Cerebellar nuclear complex (tissue), 1 donor: ENCODE measurements around the gene BCAS3.
"Not testable (repeated sequence)": the region's sequence is repeated elsewhere in the genome, so short reads cannot be mapped to it uniquely, and the experiment has no call there.

Source experiments
- DNase-seq, 2 experiments: peaks; one replicate each; lab custom pipeline; 2025; lab: John Stamatoyannopoulos, UW

The BCAS3 gene

GRCh38 chr17:60886731-60887613 lies 209.3 kb downstream of the BCAS3 start:
- DNase-seq: not testable (repeated sequence)

GRCh38 chr17:60887614-60888028 lies 210.0 kb downstream of the BCAS3 start:
- no peak for DNase-seq

GRCh38 chr17:60888812-60889709 lies 211.4 kb downstream of the BCAS3 start:
- no peak for DNase-seq

DNA sequence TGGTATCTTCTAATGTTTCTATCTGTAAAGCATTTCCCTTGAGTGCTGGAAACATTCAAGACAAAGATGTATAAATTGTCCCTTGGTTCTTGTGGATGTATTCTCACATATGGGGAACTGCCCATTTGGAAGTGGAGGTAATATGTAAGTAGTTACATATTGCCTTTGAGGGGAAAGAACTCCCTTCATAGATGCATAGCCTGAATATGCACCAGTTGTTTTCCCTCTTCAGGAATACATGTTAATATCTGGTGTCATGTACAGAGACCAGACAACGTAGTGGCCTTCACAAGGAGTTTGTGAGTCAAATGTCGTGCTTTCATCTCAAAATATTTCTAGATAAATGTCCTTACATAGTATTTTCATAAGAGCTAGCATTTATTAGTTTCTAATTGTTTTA lies 213.5 kb downstream of the BCAS3 start:
- no peak for DNase-seq

GRCh38 chr17:60893475-60893874 lies 215.8 kb downstream of the BCAS3 start:
- DNase-seq: no peak

DNA sequence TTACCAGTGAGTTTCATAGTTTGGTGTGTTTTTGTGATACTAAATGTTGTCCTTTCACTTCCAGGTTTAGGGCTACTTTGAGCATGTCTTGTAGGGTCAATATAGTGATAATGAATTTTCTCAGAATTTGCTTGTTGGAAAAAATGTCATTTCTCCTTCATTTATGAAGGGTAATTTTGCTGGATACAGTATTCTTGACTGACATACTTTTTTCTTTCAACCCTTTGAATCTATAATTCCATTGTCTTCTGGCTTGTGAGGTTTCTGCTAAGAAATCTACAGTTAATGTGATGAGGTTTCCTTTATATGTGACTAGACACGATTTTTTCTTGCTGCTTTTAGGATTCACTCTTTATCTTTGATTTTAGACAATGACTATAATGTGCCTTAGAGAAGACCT lies 219.3 kb downstream of the BCAS3 start:
- DNase-seq: no peak

DNA sequence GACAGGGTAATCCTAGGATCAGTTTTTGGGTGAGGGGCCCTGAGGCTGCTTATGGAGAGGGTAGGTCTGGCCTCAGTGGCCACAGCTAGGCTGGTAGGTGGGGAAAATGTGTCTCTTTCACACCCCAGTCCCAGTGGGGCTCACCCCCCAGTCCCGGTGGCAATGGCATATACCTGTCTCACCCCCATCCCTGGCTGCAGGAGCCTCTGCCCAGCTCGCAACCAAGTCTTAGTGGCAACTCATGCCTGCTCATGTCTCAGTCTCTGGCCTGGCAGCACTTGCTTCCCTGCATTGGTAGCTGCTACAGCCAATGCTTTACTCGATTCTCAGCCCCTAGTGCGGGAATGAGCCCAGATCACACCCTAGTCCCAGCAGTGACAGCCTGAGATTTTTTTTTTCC lies 221.5 kb downstream of the BCAS3 start:
- no peak for DNase-seq

- no peak for DNase-seq
Measured at GRCh38 chr17:60900688-60901087, 223.0 kb downstream of the BCAS3 start.

GRCh38 chr17:60901242-60901641 lies 223.6 kb downstream of the BCAS3 start:
- no peak for DNase-seq

DNA sequence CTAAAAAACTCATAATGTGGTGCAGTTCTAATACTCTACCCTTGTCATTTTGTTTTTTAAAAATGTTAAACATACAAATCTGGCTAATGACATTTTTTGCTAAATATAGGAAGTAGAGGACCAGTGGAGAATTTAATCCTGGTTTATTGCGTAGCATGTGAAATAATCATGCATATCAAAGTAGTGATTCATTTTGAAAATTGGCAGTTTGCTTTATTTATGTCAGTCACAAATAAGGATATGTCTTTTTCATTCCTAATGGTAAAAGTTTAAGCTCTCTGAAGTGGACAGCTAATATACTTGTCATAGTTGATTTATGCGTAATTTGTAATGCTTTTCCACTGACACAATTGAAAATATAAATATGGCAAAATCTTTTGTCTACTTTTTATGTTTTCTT lies 224.2 kb downstream of the BCAS3 start:
- no peak for DNase-seq

DNA sequence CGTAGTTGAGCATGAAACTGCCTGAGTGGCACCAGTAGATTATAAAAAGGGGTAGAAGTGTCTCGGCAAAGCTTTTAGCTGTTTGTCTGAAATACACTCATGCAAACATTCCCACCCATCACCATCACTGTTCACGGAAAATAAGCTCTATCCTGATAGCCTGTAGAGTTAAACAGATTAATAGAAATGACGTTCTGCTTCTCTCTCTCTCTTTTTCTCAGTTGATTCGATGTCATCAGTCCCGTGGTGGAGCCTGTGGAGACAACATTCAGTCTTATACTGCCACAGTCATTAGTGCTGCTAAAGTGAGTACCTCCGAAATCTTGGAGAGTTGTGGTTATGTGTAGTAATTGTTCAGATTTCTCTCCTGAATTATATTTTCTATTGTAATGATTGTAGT lies 224.7 kb downstream of the BCAS3 start:
- DNase-seq: no peak

GRCh38 chr17:60904582-60904981 lies 226.9 kb downstream of the BCAS3 start:
- no peak for DNase-seq

- DNase-seq: no peak
Measured at GRCh38 chr17:60905709-60906108, 228.1 kb downstream of the BCAS3 start.

DNA sequence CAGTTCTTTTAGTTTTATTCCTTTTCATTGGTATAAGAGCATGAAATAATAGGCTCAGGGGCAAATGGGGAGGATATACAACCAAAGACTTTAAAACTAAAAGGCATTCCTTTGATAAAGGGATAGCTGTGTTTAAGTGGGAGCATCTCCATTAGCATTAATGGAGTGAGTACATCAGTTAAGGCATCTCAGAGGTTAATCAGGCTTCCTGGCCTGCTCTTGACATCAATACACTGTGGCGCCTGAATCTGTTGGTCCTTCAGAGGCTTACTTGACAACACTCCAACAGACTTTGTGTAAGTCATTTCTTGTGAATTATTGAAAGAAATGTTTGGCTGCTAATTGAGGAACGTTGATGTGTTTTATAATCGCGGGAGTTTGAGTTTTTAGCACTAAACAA lies 230.7 kb downstream of the BCAS3 start:
- no peak for DNase-seq

DNA sequence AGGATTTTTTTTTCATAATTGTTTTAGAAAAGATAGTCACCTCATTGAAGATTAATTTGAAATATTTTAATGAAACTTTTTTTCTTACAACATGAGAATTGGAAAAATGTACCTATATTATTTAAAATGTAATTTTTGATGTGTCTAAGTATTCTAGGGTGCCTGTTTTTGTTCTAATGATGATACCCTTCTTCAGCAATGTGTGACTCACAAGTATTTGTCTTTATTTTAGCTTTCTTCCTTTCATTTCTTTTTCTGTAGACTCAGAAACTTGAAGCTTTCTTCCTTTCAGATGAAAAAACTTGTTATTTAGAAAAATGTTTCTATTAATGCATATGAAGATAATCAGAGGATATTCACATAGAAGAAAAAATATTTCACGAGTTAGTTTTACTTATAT lies 231.8 kb downstream of the BCAS3 start:
- DNase-seq: no peak

GRCh38 chr17:60910415-60910814 lies 232.8 kb downstream of the BCAS3 start:
- no peak for DNase-seq

DNA sequence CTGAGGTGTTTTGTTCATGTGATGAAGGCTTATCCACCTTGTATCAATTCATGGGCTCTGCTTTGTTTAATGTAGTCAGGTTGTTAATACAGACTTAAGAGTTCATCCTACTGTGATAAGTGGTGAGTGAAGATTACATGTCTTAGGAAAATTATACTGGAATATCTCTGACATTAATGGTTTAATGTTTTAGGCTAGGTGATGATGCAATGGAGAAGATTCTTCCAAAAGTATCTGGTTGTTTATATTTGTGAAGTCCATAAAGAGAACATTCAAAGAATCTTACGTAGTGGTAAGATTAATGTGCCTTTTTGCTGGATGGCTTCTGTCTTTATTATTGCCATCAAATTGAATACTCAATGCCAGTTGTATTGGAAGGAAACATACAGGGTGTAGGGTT lies 236.4 kb downstream of the BCAS3 start:
- DNase-seq: no peak

DNA sequence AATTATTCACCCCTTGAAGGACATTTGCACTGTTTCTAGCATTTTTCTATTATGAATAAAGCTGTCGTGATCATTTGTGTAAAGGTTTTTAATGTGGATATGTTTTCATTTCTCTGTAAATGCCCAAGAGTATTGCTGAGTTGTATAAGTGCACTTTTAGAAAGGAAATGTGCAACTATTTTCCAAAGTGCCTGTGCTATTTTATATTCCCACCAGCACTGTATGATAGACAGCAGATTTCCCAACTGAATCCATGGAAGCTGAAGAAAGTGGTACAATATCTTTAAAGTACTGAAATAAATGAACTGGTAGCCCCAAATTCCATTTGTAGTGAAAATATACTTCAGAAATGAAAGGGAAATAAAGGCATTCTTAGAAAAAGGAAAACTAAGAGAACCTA lies 238.4 kb downstream of the BCAS3 start:
- no peak for DNase-seq

- no peak for DNase-seq
Measured at GRCh38 chr17:60920107-60920506, 242.5 kb downstream of the BCAS3 start.

GRCh38 chr17:60923000-60923399 lies 245.3 kb downstream of the BCAS3 start:
- no peak for DNase-seq

DNA sequence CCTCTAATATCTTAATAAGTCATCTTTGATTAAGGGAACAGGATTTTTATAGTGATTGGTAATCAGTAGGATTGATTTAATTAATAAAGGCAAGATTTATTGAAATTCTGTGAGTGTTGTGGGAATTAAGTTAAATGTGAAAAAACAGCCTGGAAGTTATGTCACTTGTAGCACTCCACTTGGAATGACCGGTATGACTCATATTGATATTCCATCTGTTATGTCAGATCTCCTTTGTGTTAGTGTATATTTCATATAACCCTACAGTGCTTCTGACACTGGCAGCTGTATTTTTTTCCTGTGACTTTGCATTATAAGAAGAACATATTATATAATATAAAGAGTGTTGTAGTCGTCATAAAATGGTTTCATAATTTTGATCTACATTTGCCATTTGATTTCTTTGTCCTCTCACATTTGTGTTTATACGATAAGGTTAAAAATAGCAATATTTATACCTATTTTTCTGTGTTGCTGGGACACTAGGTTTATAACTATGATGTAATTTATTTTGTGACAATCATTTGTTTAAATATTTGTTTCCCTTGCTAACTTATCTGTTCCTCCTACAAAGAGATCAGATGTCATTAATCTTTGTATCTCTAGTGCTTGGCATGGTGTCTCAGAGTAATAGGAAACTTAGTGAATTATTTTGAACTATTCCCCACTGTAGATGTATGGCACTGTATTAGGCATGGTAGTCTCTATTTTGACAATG lies 249.0 kb downstream of the BCAS3 start:
- DNase-seq: no peak

- no peak for DNase-seq
Measured at GRCh38 chr17:60933739-60934138, 256.1 kb downstream of the BCAS3 start.
